ENCODE data around the gene ALS2. TPM values are rescaled to one million over a fixed set of nuclear protein-coding genes. Genes with fewer than 3 reads are reported as not detected.

Gene ALS2
- total and polyA plus RNA-seq, 2 experiments from 2014 or later: 10.7 to 34.9 TPM

GRCh38 chr2:201704536-201704935, 76.2 kb downstream of the ALS2 start:
- H3K27me3 ChIP-seq: no peaks in the 10 kb centered on the region
- H3K79me2 ChIP-seq: no peaks in the 10 kb centered on the region
- DNase-seq (ENCODE audit: low spot score): no peak
- no peak overlapping the region for H2AFZ ChIP-seq
- H4K20me1 ChIP-seq (ENCODE audit: insufficient read depth, poor library complexity, severe bottlenecking): no peaks in the 10 kb centered on the region
- no peak overlapping the region for H3K4me3 ChIP-seq
- no peaks in the 10 kb centered on the region for H3K36me3 ChIP-seq (replicated peaks; ENCODE audit: insufficient read depth, low read depth)
- H3K9me2 ChIP-seq (replicated peaks; ENCODE audit: insufficient read depth): no peaks in the 10 kb centered on the region
- WGBS (ENCODE audit: low lambda C conversion rate, missing lambda C conversion rate): 98% methylated on average over 5 of the region's 5 CpGs
- H3K9me3 ChIP-seq (ENCODE audit: low read depth): no peaks in the 10 kb centered on the region
- no peak overlapping the region for H3K4me2 ChIP-seq
- no peak overlapping the region for H3K27ac ChIP-seq
- H3K4me1 ChIP-seq (ENCODE audit: insufficient read depth): peaks cover 3% of the 10 kb centered on the region
- TF ChIP-seq EZH2 (IDR thresholded peaks at IDR 0.05; ENCODE audit: borderline replicate concordance): no peak
- TF ChIP-seq, protein P1, sequence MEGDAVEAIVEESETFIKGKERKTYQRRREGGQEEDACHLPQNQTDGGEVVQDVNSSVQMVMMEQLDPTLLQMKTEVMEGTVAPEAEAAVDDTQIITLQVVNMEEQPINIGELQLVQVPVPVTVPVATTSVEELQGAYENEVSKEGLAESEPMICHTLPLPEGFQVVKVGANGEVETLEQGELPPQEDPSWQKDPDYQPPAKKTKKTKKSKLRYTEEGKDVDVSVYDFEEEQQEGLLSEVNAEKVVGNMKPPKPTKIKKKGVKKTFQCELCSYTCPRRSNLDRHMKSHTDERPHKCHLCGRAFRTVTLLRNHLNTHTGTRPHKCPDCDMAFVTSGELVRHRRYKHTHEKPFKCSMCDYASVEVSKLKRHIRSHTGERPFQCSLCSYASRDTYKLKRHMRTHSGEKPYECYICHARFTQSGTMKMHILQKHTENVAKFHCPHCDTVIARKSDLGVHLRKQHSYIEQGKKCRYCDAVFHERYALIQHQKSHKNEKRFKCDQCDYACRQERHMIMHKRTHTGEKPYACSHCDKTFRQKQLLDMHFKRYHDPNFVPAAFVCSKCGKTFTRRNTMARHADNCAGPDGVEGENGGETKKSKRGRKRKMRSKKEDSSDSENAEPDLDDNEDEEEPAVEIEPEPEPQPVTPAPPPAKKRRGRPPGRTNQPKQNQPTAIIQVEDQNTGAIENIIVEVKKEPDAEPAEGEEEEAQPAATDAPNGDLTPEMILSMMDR (IDR thresholded peaks at IDR 0.05; ENCODE audit: poor library complexity): no peak
- TF ChIP-seq EZH2phosphoT487 (IDR thresholded peaks at IDR 0.05; ENCODE audit: low read depth, severe bottlenecking, unreplicated experiment): no peak

DNA sequence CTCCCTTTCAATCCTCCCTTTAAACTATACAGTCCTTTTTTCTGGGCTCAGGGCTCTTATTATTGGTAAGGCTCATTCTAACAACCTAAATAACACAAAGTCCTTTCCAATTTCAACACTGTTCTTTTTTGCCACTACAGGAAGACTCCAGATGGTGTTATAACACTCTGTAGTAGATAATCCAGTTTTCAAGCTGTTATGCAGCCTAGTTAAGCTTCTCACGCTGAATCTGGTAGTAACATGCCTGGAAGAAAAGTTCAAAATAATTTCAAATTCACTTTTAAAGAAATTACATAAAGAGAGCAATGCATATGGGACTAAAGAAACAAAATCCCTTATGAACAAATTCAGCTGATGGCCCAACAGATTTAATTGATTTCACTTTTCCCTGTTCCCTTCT, 79.1 kb downstream of the ALS2 start:
- Histone ChIP-seq H3K27ac (no peak overlapping the region), H3K4me2 (no peak overlapping the region), H4K20me1 (ENCODE audit: insufficient read depth, poor library complexity, severe bottlenecking) (no peaks in the 10 kb centered on the region), H3K79me2 (no peaks in the 10 kb centered on the region), H3K36me3 (replicated peaks; ENCODE audit: insufficient read depth, low read depth) (no peaks in the 10 kb centered on the region), H3K4me3 (no peak overlapping the region), H3K4me1 (ENCODE audit: insufficient read depth) (peaks cover 16% of the 10 kb centered on the region), H3K9me2 (replicated peaks; ENCODE audit: insufficient read depth) (no peaks in the 10 kb centered on the region), H3K9me3 (ENCODE audit: low read depth) (no peaks in the 10 kb centered on the region), H2AFZ (no peak overlapping the region), H3K27me3 (no peaks in the 10 kb centered on the region)
- 90% methylated on average over 1 of the region's 1 CpG for WGBS (ENCODE audit: low lambda C conversion rate, missing lambda C conversion rate)
- no peak for TF ChIP-seq EZH2 (IDR thresholded peaks at IDR 0.05; ENCODE audit: borderline replicate concordance)
- TF ChIP-seq, protein P1 (IDR thresholded peaks at IDR 0.05; ENCODE audit: poor library complexity): no peak
- no peak for TF ChIP-seq EZH2phosphoT487 (IDR thresholded peaks at IDR 0.05; ENCODE audit: low read depth, severe bottlenecking, unreplicated experiment)
- DNase-seq (ENCODE audit: low spot score): no peak

- Histone ChIP-seq H3K9me2 (replicated peaks; ENCODE audit: insufficient read depth) (no peaks in the 10 kb centered on the region), H3K27me3 (no peaks in the 10 kb centered on the region), H3K4me2 (no peak overlapping the region), H3K36me3 (replicated peaks; ENCODE audit: insufficient read depth, low read depth) (no peaks in the 10 kb centered on the region), H3K4me1 (ENCODE audit: insufficient read depth) (peaks cover 16% of the 10 kb centered on the region), H3K79me2 (no peaks in the 10 kb centered on the region), H4K20me1 (ENCODE audit: insufficient read depth, poor library complexity, severe bottlenecking) (no peaks in the 10 kb centered on the region), H3K27ac (no peak overlapping the region), H2AFZ (no peak overlapping the region), H3K4me3 (no peak overlapping the region), H3K9me3 (ENCODE audit: low read depth) (no peaks in the 10 kb centered on the region)
- TF ChIP-seq EZH2phosphoT487 (IDR thresholded peaks at IDR 0.05; ENCODE audit: low read depth, severe bottlenecking, unreplicated experiment) (no peak), EZH2 (IDR thresholded peaks at IDR 0.05; ENCODE audit: borderline replicate concordance) (no peak)
- TF ChIP-seq, protein P1 (IDR thresholded peaks at IDR 0.05; ENCODE audit: poor library complexity): no peak
- DNase-seq (ENCODE audit: low spot score): no peak
- 71% methylated on average over 1 of the region's 1 CpG for WGBS (ENCODE audit: low lambda C conversion rate, missing lambda C conversion rate)
Observed at GRCh38 chr2:201699416-201699815, 81.3 kb downstream of the ALS2 start.
